Astrocyte of the spinal cord (primary cell): ENCODE data around the gene TMEM255B.
"Not testable (repeated sequence)": the region's sequence is repeated elsewhere in the genome, so short reads cannot be mapped to it uniquely, and the experiment has no call there.

ENCODE experiments used
- DNase-seq: peaks from one replicate; pipeline ENCODE4 v3.0.0; 2011; ENCODE audit warnings: low read depth, low spot score
- H3K4me3 ChIP-seq: 2 replicates; pipeline ENCODE4 v1.5.1; 2011; ENCODE audit warnings: low read depth, mild to moderate bottlenecking, low read length, moderate library complexity
- CTCF ChIP-seq: IDR thresholded peaks from 2 replicates; pipeline ENCODE4 v1.5.1; 2012; ENCODE audit warnings: low read depth, mild to moderate bottlenecking, low read length, inconsistent platforms
- in situ Hi-C: cut with HindIII; loops from 2 replicates; pipeline ENCODE4 v1.10.0; 2017; ENCODE audit warnings: low sequenced_read_pairs

The TMEM255B gene

GRCh38 chr13:113820813-113821651 lies 62.0 kb downstream of the TMEM255B start:
- peak; percentile 25 for TF ChIP-seq CTCF
- in situ Hi-C loops = no loop called here
- peak; percentile 99 for DNase-seq

GRCh38 chr13:113821847-113822246 lies 62.8 kb downstream of the TMEM255B start:
- no peak for TF ChIP-seq CTCF
- H3K4me3 ChIP-seq = no peak overlapping the region
- in situ Hi-C loops = no loop called here
- no peak for DNase-seq

More at GRCh38 chr13:113820813-113821651, 62.0 kb downstream of the TMEM255B start:
- peak overlapping the region; percentile 2 for H3K4me3 ChIP-seq

GRCh38 chr13:113822266-113822665 lies 63.2 kb downstream of the TMEM255B start:
- DNase-seq = no peak
- H3K4me3 ChIP-seq = no peak overlapping the region
- in situ Hi-C loops = no loop called here
- no peak for TF ChIP-seq CTCF

- TF ChIP-seq CTCF = no peak
- in situ Hi-C loops = no loop called here
- DNase-seq = no peak
- H3K4me3 ChIP-seq = no peak overlapping the region
Observed at GRCh38 chr13:113822956-113823744, 64.1 kb downstream of the TMEM255B start.

- H3K4me3 ChIP-seq = no peak overlapping the region
- in situ Hi-C loops = no loop called here
- TF ChIP-seq CTCF = no peak
- no peak for DNase-seq
Observed at GRCh38 chr13:113823771-113824170, 64.7 kb downstream of the TMEM255B start.

GRCh38 chr13:113825841-113826240 lies 66.8 kb downstream of the TMEM255B start:
- DNase-seq = no peak
- no peak overlapping the region for H3K4me3 ChIP-seq
- no peak for TF ChIP-seq CTCF
- in situ Hi-C loops = no loop called here

- in situ Hi-C loops, H3K4me3 ChIP-seq, DNase-seq: not testable (repeated sequence)
Observed at GRCh38 chr13:113826446-113826845, 67.4 kb downstream of the TMEM255B start.
